Measurements from ENCODE around the gene NLRP14.

The NLRP14 gene

GRCh38 chr11:7060868-7061267, 40.6 kb downstream of the NLRP14 start:
- no peak for DNase-seq

DNA sequence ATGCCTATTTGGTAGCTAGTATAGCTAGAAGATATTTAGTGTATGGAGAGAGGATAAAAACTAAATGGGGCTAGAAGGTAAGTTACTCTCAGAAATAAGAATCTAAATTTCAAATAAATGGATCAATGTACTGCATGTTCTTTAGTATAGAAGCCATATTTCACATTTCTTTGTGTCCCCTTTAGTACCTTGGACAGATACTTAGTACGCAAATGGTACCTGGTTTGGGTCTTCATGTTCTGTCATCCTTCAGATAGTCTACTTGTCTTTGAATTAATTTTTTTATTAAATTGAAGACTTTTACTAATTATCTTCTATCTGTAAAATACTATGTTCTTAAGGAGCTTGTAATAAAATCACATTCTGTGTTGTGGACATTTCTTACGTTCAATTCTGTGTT, 42.3 kb downstream of the NLRP14 start:
- DNase-seq: no peak

- DNase-seq: no peak
Measured at GRCh38 chr11:7072401-7073028, 52.2 kb downstream of the NLRP14 start.

DNA sequence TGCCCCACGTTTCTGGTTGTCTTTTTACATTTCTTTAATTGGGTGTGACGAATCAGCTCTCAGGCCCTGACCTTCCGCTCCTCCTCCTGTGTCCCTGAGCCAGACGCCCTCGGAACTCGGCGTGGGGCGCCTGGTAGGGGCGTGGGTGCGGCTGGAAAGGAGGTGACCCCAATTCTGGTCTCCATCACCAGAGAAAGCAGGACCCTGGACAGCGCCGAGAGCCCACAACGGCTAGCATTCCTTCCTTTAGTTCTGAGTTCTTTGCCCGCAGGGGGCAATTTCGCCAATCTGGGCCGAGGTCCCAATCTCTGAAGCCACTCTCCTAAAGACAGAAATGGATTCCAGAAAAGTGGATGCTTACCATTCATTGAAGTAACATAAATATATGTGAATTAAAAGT, 56.8 kb downstream of the NLRP14 start:
- DNase-seq: no peak

DNA sequence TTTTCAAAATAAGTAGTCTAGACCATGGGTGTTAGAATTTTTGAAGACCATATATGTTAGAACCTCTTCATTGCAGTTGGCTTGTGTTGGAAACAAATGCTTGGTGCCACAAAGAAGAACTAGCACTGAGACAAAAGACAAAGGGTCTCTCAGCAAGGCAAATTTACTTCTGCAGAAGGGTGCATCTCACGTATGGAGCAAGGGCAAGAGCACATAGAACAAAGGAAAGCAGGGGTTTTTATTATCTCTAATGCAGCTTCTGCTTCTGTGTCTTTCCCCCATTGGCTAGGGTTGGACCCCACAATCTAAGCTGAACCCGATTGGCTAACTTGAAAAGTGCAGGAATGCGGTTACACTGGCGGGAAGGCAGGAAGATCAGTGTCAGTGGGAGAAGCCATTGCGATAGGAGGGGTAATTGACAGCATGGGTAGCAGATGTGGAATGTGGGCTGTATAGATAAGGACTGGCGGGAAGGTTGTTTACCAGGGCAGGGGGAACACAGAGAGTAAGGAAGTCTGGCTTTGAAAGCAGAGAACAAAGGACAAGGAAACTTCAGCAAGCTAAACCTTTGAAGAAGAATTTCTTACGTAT, 59.4 kb downstream of the NLRP14 start:
- no peak for DNase-seq

DNA sequence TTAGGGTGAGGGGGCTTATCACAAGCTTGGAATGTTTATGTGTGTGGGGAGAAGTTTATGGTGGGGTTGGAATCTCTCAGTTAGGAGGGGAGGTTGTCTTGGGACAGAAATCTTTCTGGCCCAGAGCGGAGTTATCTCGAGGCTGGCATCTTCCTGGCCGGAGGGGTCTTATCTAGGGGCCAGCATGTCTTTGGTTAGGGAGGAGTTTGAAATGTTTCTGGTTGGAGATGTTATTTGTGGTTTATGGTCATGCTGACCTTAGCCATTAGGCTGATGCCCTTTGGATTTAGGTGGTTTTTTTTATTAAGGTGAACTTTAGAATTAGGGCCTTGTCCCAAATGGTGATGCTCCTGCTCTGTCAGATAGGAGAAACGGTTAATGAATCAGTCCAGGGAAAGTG, 60.6 kb downstream of the NLRP14 start:
- DNase-seq: no peak

GRCh38 chr11:7081441-7081840, 61.2 kb downstream of the NLRP14 start:
- no peak for DNase-seq

DNA sequence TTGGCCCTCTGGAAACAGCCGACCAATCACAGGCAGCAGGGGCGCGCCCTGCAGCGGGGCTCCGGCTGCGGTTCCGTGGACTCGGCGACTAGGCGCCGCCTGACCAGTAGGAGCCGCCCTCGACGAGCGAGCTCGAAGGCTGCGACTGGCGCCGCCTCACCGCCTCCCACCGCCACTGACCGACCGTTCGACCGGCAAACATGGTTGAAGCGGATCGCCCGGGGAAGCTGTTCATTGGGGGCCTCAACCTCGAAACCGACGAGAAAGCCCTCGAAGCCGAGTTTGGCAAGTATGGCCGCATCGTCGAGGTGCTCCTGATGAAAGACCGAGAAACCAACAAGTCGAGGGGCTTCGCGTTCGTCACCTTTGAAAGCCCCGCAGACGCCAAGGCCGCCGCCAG, 68.6 kb downstream of the NLRP14 start, which contains the start of gene RBMXL2:
RBMXL2 (plus strand) TSS at position 78 of the 400 bp plus-strand sequence; CDS start at position 201, 123 bp downstream.
- DNase-seq: no peak

DNA sequence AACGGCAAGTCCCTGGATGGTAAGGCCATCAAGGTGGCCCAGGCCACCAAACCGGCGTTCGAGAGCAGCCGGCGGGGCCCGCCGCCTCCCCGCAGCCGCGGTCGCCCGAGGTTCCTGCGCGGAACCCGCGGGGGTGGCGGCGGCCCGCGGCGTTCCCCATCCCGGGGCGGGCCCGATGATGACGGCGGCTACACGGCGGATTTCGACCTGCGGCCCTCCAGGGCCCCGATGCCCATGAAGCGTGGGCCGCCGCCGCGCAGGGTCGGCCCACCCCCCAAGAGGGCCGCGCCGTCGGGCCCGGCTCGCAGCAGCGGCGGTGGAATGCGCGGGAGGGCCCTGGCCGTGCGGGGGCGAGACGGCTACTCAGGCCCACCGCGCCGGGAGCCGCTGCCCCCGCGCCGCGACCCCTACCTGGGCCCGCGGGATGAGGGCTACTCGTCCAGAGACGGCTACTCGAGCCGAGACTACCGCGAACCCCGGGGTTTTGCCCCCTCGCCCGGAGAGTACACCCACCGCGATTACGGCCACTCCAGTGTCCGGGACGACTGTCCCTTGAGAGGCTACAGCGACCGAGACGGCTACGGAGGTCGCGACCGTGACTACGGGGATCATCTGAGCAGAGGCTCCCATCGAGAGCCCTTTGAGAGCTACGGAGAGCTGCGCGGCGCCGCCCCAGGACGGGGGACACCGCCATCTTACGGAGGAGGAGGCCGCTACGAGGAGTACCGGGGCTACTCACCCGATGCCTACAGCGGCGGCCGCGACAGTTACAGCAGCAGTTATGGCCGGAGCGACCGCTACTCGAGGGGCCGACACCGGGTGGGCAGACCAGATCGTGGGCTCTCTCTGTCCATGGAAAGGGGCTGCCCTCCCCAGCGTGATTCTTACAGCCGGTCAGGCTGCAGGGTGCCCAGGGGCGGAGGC, 69.3 kb downstream of the NLRP14 start:
- no peak for DNase-seq

DNA sequence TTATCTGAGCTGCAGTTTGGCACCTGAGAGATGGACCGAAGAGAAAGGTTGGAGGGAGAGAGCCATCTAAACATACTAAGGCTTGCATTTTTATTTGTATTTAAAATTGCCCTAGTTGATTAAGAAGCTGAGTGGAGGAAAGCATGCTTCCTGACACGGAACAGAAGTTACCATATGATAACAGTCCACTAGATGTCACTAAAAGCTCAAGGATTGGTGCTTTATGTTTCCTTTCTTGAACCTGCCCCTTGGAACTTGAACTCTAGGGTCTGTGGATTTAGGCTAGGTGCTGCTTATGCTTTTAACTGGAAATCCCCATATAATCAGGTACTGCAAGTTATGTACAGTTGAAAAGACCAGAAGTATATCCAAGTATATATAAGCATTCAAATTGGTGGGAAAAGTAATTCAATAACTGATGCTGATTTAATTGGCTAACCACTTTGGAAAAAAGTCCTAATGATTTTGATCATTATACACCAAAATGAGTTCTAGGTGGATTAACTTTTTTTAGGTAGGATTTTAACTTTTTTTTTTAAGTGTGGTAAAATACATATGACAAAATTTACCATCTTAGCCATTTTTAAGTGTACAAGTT, 78.1 kb downstream of the NLRP14 start:
- DNase-seq: peak; percentile 19

DNA sequence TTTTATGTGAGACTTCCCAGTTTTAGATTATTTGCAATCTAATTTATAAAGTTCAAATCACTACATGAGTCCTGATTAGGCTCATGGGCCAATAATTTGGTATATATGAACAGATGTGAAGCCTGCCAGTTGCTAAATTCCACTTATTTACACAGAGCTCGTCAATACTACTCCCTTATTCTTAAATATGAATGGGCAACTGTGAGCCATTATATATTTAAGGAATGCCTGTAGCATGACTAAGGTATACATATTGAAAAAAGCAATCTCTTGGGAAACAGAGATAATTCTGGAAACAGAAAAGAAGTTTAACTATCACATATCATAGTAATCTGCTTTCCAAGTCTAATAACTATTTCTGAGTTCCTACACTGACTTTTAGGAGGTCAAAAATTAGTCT, 95.5 kb downstream of the NLRP14 start:
- no peak for DNase-seq

DNA sequence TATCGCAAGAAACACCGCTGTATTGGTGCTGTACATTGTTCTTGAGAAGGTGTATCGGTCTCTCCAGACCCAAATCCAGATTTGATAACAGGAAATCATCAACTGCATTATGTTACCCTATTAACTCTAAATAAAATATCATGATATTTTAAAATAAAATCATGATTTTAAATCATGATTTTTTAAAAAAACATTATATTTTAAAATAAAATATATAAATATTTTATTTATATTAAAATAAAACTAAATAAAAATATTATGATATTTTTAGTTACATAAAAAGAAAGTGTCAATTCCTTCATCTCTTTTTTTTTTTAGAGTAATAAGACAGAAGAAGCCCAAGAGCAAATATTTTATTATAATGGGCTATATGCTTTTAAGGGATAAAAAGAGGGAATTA, 96.1 kb downstream of the NLRP14 start:
- DNase-seq: no peak

Measured in NCI-H1694 treated with DMSO at 0.1 percent for 48 hours (cell line).